GM21825 (cell line): ENCODE data around the gene GNG12.
A peak's percentile ranks its signal among the peaks of the same experiment; 100 is the strongest.

Experiments used
- ATAC-seq: cut with Tn5 transposase; IDR thresholded peaks from one replicate; pipeline ENCODE4 v1.9.1; 2021; ENCODE audit warnings: mild to moderate bottlenecking, moderate library complexity; ENCODE audit not compliant: unreplicated experiment

GNG12 gene

DNA sequence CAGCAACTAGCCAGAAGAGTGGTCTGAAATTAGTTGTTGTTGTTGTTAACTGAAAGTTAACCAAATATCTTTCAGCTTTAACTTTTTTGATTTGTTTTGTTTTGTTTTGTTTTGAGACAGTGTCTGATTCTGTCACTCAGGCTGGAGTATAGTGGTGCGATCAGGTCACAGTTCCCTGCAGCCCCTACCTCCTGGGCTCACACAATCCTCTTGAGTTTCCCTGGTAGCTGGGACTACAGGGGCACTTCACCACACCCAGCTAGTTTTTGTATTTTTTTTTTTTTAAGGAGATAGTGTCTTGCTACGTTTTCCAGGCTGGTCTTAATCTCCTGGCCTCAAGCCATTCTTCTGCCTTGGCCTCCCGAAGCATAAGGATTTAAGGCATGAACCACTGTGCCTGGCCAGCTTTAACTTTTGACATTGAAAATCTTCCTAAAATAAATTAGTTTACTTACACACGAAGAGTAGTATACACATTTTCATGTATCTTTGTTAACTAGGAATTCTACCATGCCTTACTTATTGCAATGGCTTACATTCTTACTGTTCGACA is 45.0 kb downstream of the GNG12 start:
- ATAC-seq, result no peak

DNA sequence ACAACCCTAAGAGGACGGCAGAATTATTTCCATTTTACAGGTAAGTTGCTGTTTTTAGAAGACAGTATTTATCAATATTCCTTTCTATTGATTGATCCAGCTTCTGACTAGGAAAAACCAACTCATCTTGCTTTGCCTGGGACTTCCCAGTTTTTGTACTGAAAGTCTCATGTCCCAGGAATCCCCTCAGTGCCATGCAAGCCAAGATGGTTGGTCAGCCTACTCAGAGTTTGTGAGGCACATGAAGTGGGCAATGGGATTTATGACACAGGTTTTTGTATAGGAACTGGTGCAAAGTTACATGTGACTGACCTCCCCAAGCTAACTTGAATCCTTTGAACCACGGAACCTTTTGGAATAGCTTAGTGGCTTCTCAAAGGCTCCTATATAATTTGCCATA is 45.5 kb downstream of the GNG12 start:
- no peak for ATAC-seq

DNA sequence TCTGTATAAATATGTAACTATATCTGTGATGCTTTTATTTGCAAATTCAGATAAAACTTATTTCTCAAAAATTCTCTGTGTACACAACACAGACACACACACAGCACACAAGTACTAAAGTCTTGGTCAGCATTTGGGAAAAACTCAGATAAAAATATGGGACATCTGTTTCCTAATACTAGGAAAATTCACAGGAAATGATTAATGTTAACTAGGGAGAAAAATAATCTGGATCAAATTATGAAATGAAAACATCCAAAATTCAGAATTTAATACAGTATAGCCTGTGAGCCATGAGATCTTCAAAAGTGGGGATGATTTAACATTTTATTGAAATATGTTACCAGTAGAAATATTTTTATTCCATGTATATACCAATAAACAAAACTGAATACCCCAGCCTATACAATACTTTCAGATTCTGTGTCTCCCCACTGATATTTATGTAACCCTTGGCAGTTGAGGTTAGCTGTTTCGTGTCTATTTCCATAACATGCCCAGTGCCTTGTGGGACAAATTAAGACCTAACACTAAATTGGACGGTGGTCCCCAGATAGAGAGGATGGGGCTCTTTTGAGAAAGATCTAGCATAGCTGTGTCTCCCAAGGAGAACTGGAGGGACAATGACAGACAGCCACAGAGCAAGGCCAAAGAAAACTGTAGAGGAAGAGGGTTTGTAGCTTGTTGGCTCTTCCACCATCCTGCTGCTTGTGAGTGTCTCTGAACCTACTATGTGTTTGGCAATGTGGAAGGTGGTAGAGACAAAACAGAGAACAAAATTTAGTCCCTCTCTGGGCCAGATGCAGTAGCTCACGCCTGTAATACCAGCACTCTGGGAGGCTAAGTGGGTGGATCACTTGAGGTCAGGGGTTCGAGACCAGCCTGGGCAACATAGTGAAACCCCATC is 47.2 kb downstream of the GNG12 start:
- no peak for ATAC-seq

DNA sequence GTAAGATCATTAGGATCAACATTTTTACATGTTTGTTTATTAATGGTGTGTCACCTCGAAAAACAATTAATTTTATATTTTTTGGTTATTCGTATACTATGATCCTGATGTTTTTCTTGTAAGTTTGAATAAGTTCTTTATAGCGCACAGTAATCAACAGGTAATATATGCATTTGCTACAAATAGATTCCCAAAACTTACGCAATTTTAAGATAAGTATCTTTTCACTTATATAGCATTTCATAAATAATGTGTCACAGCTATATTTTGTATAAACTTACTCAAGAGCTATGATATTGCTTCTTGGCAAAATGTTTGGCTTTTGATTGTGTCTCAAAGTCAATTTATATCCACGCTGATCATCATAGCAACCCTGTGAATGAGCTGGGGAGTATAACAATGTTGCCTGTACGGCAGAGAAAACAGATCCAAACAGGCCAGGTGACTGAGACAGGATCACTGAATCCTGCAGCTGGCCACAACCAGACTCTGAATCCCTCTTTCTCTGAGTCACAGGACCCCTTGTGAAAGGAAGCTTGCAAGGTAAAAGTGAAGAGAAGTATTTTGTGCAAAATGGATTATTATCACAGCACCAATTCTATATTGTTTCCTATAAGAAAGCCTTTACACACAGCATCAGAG is 48.6 kb downstream of the GNG12 start:
- ATAC-seq, result no peak

DNA sequence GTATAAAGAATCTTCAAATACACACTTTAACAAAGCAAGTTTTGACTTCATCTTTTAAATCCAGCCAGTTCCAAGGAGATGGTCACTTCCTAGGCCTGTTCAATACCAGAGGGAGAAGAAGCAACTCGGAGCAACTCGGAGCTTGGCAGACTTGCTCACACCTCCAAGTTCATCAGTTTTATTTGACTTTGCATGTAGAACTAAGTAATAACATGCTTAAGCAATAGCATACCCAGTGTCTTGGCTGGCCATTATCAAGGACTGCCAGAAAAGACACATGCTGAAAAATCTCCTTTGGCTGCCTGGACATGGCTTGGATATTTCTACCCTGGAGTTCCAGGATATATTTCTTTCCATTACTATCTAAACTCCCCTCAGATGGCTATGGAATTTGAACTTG is 52.6 kb downstream of the GNG12 start:
- ATAC-seq, result no peak

DNA sequence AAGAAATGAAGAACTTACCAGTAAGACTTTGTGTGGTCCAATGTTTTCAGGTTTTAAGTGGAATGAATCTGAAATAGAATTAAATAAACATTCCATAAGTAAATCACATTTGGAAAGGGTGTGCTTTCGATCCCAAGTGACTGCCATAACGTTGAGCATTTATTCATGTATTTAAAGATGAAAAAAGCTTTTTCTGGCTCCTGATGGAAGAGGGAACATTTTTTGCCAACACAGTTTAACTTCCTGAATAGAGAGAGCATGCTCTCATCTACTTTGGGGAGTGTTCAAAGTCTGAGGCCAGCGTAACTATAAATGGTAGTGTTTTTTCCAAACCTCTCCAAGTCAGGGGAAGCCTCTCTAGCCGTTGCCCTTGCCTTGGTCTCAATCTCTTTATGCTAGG is 55.8 kb downstream of the GNG12 start:
- no peak for ATAC-seq

DNA sequence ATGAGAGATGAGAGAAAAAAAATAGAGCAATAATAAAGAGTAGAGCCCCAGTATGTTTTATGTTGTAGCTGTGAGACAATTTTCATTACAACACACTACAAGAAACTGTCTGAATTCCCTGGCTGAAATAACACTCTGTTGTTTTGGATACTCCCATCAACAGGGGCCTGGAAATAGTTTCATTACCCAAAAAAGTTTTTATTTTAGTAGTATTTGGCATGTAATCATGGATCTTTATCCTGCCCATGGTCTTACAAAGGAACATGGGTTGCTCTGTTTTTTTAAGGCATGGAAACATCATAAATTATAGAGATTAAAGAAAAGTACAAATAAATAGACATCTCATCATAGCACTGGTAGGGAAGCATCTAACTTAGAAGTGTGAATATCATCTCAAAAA is 56.3 kb downstream of the GNG12 start:
- ATAC-seq, result no peak

DNA sequence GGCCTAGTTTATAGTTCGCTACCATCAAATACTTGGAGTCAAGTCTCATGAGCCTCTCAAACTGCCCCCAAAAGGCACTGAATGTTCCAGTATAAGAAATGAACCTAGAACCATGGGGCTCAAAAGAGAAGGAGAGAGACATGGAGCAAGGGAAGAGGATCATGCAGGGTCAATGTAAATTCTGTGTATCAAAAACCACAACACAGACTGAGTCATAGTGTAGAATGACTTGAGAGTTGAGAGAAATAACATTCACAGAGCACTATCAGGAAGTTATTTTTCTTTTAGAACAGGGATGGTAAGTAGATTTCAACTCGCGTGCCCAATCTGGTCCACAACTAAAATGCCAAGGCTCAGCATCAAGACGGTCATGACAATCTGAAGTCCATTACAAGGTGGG is 59.8 kb downstream of the GNG12 start:
- no peak for ATAC-seq

DNA sequence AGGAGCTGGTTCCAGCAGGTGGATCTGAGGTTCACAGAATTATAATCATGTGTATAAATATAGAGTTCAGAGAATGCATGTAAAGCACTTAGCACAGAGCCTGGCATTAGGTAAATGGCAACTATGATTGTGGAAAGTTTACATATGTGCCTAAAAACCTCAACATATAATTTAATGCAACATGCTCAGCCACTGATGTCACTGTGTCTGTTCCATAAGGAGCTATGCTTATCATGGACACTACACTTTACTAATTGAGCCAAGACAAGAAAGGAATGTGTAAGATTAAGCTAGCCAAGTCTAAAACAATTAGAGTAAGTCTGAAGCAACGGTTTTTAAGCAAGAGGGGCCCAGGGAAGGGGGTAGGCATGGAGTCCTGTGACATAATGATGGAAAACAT is 61.5 kb downstream of the GNG12 start:
- no peak for ATAC-seq

DNA sequence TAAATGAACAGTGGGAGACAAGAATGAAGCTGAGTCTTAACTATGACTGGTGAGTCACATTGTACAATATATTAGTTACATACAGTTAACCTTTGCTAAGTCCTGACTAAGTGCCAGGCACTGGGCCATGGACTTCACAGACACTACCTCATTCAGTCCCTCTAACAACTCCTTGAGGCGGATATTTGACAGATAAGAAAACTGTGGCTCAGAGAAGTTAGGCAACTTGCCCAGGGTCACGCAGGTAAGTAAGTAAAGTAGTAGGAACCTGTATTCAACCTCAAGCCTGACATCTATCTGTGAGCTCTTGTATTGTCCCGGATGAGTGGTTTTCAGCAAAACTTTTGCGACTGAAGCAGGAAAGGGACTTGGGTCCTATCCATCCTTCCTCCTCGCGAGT is 62.1 kb downstream of the GNG12 start:
- ATAC-seq, result no peak

DNA sequence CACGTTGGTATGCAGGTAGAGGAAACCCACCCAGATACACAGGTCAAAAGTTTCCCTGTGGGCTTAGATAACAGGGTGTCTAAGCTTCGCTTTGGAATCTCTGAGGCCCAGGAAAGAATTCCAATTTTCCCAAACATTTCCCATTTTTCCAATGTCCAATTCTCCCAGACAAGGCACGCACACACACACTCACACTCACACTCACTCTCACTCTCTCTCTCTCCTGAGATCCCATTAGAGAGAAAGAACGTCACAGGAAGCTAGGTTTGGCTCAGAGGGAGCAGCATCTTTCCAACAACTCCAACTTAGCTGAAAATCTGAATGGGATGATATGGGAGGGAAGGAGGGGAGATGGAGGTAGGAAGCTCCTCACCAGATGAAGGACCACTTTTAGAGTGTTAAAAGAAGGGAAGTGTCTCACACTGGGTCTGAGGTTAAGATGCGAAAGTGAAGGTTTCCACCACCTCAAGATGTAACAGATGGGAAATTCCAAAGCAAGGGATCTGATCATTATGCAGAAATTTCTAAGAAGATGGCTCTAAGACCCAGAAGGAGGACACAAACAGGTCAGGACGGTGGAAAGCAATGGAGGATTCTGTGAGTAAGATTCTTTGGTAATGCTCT is 63.5 kb downstream of the GNG12 start:
- no peak for ATAC-seq

DNA sequence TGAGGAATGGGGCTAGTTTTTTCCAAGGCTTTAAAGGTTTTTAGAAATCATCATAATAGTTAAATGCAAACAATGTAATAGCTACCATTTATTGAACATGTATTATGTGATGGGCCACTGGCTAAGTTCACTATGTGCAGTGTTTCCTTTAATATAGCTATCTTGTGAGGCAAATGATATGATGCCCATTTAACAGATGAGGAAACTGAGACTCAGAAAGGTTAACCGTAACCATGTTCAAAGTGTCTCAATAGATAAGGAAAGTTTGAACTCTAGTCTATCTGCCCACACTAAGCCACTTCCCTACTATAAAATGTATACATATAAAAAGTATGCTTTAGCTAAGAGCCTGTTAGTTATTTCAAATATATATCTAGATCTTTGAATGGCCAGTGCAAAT is 64.8 kb downstream of the GNG12 start:
- ATAC-seq, result no peak

DNA sequence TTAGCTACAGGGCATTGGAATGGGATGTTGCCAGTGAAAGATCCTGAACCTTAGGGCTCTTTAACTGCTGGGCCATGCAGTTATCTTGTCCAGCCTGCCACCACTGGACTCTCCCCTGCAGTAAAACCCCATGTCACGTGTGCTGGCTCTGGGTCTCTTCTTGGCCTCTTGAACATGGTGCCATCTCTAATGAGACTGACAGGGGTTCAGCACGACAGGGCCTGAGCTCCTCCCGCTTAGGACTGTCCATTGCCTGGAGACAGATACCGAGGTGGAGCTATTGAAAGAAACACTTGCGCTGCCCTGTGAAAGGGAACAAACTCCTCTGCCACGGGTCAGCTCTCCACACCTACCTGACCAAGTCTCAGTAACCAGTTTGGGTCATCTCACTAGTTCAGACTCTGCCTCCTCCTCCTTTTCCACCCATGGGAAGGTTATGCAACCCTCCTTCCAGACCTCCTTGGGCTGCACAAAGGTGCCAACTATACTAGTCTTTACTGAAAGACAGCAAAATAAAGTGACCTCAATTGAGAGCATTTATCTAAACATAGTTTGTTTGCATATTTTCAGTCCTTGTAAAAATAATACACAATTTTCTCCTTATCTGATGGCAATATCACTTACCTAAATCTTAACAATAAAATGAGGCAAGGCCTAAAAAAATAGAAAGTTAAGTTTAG is 66.0 kb downstream of the GNG12 start:
- no peak for ATAC-seq

DNA sequence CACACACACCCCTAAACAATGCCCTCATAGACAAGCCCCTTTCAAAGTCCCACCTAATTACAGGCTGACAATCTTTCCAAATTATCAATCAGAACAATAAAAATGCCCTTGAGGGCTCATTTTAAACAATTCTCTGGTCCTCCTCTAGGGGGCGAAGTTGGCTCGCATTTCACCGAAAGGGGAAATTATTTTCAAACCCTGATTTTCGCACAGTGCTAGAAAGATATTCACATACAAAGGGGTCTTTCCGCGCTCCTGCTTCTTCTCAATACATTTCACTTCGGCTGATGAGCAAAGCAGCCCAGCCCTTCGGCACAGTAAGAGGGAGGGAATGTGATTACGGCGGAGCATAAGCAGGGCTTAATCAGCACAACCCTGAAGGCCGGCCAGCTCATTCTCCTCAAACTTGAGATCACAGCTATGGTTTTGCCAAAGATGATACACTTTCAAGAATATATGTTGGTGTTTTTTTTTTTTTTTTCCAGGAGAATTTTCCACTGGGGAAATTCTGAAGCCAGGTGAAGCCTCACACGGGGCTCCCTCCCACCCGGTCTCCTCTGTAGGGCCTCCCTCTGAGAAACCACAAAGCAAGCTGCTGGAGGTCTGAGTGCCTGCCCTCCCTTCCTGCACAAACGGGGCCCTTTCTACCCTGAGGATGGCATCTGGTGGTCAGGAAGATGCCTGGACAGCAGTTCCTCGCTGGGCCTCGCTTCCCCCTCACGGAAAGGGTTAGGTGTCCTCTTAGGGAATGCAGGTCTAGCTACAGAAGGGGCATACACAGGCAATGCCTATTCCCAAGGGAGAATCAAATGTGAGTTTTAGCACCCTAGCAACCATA is 66.9 kb downstream of the GNG12 start:
- ATAC-seq, result no peak

DNA sequence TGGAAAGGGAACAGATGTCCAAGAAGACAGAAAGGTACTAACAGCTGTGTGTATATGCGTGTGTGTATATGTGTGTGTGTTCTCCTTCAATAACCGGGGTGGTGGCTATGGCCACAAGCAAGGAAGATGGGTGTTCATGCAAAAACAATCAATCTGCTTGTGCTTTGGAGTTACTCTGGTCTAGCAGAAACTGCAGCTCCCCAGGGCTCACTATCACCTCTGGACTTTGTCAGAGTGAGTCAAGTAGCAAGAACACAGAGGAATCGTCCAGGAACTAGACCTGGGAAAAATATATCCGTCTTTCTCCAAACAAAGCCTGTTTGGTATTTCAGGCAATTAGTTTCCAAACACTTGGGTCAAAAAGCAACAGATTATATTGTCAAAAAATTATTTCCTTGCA is 68.6 kb downstream of the GNG12 start:
- ATAC-seq, result no peak

DNA sequence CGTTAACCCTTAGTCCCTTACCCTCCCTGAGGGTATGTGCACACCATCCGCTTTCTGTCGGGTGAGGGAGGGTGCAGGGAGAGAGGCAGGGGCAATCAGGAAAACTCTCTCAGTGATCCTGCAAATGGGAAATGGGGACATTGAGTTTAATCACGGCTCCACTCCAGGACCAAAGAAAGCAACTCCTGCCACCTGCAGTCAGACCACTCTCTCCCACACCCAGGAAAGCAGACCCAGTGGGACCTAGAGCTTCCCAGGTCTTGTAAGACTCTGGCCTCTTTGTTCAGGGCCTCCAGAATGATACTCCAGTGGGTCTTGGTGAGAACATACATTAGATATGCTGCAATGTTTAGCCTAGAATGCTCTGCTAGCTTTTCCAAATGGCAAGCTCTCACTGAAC is 71.5 kb downstream of the GNG12 start:
- no peak for ATAC-seq

DNA sequence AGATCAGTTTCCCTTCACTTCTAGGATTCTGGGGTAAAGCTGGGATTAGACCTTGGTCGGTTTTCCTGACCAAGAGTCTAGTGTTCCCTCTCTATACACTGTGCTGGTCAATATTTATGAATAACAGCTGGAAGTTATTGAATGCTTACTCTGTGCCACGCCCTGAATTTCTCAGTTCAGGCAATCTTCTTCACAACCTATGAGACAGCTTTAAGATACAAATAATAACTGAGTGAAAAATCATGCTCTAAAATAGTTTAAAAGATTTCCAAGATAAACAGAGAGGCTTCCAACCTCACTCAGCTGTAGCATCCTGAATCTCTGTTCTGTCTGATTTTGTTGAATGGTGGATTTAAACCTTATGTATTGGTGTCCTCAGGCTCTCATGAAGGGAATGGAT is 72.2 kb downstream of the GNG12 start:
- no peak for ATAC-seq

DNA sequence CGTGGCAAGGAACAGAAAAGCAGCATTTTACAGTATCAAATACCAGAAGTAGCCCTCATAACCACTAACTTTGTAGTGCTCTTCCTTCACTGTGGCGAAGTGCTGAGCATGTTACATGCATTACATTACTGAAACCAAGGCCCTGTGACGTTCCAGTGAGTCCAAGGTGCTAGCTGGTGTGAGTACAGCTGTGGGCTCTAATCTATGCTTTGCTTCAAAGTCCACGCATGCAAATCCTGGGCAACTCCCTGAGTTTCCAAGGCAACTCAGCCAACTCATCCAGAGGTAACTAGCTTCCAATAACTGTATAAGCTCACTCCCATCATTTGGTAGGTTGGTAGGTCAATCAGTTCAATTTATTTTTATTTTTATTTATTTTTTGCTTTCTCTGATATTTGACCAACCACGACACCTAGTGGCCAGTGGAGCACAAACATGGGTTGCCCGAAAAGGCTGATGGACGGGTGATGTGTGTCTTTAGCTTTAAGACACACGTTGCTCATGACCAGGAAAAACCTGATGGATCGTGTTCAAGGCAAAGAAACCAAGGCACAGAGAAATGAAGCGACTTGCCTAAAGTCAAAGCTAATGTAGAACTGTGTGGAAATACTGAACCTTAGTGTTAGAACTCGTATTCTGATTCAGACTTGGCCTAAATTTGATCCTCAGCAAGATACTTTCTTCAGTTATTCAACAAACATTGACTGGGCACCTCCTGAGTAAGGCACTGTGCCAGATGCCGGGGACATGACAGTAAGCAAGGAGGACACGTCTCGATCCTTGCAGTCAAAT is 73.0 kb downstream of the GNG12 start:
- ATAC-seq, result peak; percentile 100

DNA sequence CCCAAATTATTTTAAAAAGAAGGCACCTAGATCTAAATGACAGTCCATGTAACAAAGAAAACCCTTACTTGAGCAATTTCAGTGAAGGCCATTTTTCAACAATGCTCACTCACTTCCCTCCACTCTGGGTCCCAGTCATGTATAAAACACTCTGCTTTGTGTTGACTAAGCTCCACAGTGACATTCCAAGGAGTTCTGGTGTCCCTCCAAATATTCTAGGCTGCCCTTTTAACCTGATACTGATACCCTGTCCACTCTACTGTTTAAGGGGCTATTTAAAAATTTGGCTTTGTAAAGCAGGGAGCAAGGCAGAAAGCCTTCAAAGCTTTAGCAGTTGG is 73.6 kb downstream of the GNG12 start:
- peak; percentile 14 for ATAC-seq

DNA sequence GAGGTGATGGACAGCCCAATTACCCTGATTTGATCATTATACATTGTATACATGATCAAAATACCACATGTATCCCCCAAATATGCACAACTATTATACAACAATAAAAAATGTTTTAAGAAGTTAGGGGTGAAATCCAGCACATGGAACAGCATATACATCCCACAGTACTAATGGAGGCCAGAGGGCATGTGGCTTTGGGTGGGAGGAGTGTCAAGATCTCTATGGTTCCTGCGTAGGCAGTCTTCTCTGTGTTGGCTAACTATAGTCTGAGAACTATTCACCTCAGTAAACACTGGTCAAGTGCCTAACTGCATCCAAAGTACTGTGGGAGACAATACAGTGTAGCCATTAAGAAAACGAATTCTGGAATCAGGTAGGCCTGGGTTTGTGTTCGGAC is 74.2 kb downstream of the GNG12 start:
- ATAC-seq, result no peak
